HG02642 (cell line): ENCODE measurements around the gene BTBD9.

Experiments
- ATAC-seq: cut with Tn5 transposase; IDR thresholded peaks from one replicate; pipeline ENCODE4 v1.9.1; 2021; ENCODE audit warnings: mild to moderate bottlenecking; ENCODE audit not compliant: unreplicated experiment, poor library complexity

Gene BTBD9

GRCh38 chr6:38191418-38191817 is 448.3 kb downstream of the BTBD9 start:
- ATAC-seq, result no peak

GRCh38 chr6:38188677-38189335 is 450.9 kb downstream of the BTBD9 start:
- ATAC-seq, result no peak

DNA sequence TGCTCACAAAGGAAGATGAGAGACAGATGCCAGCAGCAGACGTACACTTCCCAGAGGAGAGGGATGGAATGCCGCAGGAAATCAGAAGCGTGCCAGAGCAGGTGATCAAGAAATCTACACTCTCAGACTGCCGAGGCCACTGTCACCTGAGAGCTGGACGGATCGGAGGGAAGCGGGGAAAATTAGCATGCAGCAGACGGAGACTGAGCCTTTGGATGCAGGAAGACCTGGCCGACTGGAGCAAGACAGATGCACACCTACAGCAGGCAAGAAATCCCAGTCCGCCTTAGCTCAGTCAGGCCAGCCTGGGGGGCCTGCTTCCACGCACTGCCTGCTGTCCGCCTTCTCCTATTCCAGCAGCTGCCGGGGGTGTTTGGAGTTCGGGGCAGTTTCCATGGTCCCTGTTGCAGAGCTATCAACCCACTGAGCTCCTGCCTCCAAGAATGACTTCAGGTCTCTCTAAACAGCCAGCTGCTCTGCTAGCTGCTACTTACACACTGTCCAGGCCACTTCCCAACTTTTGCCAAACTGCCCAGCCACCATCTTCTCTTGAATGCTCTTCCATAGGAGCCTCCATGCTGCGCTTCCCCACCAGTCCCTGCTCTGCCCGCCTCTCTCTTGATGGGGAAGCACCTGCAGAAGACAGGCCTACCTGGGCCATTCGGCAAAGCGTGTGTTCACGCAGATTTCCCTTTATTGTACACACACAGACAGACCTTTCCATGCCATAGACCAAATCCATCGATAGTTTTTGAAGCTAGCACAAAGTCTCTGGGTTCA is 451.7 kb downstream of the BTBD9 start:
- no peak for ATAC-seq

- no peak for ATAC-seq
Measured at GRCh38 chr6:38187325-38187724, 452.4 kb downstream of the BTBD9 start.

- ATAC-seq, result no peak
Measured at GRCh38 chr6:38185752-38186151, 454.0 kb downstream of the BTBD9 start.

DNA sequence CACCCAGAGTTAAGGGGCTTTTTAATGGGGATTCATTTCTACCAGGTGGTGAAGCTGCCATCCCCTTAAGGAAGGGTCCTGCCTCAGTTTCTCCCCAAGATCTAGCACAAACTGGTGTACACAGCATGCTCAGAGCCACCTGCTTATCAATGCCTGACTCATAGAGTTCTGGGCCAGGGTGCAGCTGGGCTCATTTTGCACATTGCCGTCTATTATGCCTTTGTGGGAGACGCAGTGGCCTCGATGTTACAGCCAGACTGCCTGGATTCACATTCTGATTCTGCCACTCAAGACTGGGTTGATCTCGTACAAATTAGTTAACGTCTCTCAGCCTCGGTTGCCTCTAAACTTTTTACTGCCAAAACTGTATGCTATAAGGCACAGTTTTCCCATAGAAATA is 454.5 kb downstream of the BTBD9 start:
- ATAC-seq, result no peak

- ATAC-seq, result no peak
Measured at GRCh38 chr6:38184585-38185080, 455.1 kb downstream of the BTBD9 start.

GRCh38 chr6:38183856-38184584 is 455.7 kb downstream of the BTBD9 start:
- no peak for ATAC-seq

DNA sequence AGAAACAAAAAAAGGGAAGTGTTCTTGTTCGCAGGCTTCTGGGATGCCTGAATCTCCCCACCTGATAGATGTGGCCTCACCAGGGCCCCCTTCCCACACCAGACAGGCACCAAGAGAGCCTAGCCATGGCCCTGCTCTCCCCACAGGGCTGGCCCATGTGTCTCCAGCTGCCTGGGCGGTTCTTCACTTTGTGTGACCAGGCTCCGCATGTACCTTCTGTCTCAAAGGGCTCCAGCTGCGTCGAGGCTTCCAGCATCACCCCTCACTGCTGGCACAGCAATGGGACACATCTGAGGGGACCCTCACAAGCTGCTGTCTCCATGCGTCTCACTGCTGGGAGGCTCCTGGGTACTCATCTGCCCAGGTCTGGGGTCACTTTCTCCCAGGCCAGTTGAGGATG is 457.3 kb downstream of the BTBD9 start:
- ATAC-seq, result no peak

DNA sequence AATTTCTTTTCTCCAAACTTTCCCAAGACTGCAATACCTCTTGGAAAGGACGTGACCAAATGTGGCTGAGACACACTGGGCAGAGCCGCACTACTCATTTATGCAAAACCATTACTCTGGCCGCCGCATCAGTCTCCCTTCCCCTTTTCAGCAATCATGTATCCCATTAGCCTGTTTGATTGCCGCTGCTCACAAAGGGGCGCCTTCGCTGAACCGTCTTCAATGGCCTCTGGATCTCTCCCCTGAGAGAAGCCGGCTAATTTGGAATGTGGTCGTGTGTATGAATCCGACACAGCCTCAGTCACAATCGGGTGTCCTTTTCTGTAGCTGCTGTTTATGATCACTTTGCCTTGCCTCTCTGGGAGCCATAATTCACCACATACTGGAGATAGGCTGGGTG is 459.1 kb downstream of the BTBD9 start:
- ATAC-seq, result no peak

DNA sequence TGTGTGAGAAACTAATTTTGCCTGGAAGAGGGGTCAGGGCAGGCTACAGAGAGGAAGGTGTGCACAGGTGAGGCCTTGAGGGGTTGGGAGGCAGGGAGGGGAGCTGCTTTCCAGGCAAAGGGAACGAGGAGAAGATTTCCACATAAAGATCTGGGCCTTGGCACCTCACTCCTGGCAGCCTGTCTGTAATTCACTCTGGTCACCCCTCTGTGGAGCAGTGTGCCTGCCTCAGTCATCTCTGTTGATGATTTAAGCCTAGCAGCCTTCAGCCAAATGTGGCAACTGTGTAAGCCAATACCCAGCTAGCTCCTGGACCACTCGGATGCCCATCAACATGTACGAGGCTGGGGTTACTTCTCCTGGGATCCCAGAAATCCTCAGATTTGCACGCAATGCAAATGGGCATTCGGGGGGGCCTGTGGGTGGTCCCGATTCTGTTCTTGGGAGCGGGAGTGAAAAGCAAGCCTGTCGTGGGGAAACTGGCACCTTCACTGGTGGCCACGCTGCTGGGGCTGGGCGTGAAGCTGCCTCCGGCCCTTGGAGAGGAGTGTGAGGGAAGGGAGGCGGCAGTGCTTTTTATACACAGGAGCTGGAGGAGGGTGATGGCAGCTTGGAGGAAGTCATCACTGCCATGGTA is 459.8 kb downstream of the BTBD9 start:
- ATAC-seq, result no peak

- ATAC-seq, result no peak
Measured at GRCh38 chr6:38179300-38179699, 460.4 kb downstream of the BTBD9 start.

- no peak for ATAC-seq
Measured at GRCh38 chr6:38178584-38178886, 461.2 kb downstream of the BTBD9 start.

GRCh38 chr6:38177882-38178583 is 461.7 kb downstream of the BTBD9 start:
- no peak for ATAC-seq

- ATAC-seq, result no peak
Measured at GRCh38 chr6:38176797-38177751, 462.7 kb downstream of the BTBD9 start.

- no peak for ATAC-seq
Measured at GRCh38 chr6:38175786-38176185, 463.9 kb downstream of the BTBD9 start.

DNA sequence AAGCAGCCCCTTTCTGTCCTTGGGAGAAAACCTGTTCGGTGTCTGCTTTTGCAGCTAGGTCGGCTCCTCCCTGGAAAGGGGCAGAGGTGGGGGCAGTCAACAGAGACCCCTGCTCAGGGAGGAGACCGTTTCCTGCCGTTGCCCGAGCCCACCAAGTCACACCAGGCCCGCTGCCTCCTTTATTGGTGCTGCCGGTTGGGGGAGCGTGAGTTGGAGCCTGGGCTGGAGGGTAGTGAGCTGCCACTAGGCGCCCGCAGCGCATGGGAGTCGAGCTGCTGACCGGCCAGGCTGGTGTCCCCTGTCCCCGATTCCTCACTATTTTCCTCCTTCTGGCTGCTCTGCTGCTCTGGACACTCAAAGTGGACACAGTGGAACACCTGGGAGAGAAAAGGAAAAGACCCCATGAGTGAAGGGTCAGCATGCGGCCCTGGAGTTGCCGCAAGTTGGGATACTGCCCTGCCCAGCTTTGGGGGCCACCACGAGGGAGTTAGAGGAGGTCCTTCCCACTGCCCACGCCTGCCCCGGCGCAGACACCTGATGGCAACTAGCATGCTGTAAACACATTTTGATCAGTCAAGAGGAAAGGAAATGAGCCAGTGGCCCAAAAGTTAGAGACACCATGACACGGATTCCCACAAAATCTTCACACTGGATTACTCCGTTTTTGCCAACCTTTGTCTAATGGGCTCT is 464.8 kb downstream of the BTBD9 start:
- ATAC-seq, result no peak

GRCh38 chr6:38174315-38174714 is 465.4 kb downstream of the BTBD9 start:
- no peak for ATAC-seq

GRCh38 chr6:38173909-38174308 is 465.8 kb downstream of the BTBD9 start:
- no peak for ATAC-seq
